GM19043 (cell line): ENCODE measurements around the gene DDC.

Source experiments
- ATAC-seq: cut with Tn5 transposase; IDR thresholded peaks from one replicate; pipeline ENCODE4 v1.9.1; 2021; ENCODE audit warnings: low read depth; ENCODE audit not compliant: unreplicated experiment

Gene DDC

GRCh38 chr7:50492770-50493519 lies 72.3 kb downstream of the DDC start:
- no peak for ATAC-seq

- ATAC-seq = no peak
Observed at GRCh38 chr7:50491943-50492342, 73.3 kb downstream of the DDC start.

- no peak for ATAC-seq
Observed at GRCh38 chr7:50491209-50491608, 74.0 kb downstream of the DDC start.

DNA sequence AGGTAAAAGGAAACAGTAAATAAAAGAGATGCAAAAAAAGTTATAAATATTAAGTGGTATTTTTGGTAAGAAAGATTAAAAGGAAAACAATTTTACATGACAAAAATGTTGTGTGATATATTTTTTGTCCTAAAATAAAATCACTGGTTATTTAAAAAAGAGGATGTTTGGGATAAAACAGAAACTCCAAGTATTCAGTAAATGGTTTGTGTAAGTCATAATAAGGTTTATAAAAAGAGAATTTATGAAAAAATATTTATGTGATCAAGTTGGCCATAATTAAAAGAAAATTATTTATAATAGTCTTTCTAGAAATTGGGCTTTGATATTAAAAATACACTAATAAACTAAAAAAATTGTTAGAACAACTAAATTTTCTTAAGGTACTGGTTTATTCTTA lies 76.8 kb downstream of the DDC start:
- no peak for ATAC-seq

GRCh38 chr7:50486512-50486911 lies 78.7 kb downstream of the DDC start:
- no peak for ATAC-seq

GRCh38 chr7:50481867-50482266 lies 83.3 kb downstream of the DDC start:
- no peak for ATAC-seq

- ATAC-seq = no peak
Observed at GRCh38 chr7:50480797-50481196, 84.4 kb downstream of the DDC start.

DNA sequence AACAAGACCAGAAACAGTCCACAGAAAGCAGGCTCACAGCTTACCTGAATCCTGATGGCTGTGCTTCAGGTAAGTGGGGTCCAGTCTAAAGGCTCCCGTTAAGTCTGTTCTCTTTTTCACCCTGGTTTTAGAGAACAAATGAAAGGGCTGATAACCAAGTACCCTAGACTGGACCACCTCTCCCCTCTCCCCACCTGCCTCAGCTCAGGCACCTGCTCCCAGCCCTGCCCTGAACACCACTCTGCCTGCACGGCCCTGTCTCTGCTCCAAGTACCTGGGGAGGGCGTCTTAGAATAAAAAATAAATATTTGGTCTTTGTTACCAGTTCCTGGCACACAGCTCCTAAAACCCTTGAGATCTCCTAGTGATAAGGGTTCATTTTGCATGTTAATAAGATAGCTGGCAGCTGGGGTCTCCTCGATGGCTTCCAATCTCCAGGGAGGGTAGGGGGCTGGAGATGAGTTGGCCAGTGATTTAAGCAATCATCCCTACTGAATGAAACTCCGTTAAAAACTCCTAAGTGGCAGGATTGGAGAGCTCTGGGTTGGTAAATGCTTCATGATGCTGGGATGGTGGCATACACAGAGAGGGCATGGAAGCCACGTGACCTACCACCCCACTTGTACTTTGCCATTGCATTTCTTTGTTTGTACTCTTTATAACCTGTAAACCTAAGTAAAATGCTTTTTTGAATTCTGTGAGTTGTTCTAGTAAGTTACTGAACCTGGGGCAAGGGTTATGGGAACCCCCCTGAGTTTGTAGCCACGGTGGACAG lies 85.3 kb downstream of the DDC start:
- ATAC-seq = no peak

DNA sequence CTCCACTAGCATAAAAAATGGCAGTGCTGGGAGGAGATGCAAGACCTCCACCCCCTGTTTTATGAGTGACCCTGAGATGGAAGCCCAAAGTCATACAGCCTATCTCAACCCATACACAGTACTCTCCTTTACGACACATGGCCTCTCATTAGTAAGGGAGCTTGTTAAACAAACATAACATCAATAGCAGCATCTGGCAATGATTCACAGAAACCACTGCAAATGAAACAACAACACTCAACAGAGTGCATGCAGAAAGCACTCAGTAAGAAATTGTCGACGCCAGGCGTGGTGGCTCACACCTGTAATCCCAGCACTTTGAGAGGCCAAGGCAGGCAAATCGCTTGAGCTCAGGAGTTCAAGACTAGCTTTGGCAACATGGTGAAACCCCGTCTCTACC lies 87.6 kb downstream of the DDC start:
- ATAC-seq = no peak

DNA sequence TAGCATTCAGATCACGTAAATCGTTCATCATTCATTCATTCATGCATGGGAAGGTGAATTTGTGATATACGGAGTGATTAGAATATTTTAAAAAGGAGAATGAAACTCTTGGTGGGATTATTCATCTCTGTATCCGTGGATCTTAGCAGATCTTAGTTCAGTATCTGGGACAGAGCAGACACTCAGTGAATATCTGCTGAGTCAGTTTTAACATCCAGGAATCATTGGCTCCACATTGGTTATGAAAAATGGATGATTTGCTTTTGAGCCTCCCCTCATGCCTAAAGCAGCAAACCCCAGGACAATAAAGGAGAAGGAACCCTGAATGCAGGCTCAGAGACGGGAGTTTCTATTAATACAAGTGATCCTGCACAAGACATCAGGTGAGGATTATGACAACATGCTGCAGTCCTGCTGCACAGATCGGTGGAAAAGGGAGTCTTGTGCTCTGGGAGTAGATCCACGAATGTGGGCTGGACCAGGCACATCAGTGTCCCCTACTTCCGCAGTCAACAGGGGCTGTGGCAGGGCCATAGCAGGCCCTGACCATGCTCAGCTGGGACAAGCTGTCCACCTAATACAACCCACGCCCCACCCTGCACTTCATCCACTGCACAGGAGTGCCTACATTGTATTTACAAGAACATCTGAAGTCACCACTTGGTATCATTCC lies 88.1 kb downstream of the DDC start:
- ATAC-seq = no peak

DNA sequence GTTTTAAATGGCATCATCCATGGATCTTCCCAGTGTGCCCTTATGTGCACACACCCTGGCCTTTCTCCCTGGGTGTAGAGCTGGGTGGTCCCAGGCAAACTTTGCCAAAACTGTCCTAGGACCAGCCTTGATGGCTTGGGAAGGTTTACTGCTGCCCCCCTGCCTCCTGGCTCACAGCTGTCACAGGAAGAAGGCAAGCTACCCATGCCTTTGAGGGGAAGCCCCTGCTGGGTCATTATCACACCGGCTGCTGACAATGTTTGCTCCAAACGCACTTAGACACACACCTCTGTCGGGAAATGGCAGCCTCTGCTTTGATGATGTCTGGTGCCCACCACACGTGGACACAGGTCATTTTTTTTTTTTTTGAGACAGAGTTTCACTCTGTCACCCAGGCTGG lies 89.9 kb downstream of the DDC start:
- ATAC-seq = peak; percentile 65

DNA sequence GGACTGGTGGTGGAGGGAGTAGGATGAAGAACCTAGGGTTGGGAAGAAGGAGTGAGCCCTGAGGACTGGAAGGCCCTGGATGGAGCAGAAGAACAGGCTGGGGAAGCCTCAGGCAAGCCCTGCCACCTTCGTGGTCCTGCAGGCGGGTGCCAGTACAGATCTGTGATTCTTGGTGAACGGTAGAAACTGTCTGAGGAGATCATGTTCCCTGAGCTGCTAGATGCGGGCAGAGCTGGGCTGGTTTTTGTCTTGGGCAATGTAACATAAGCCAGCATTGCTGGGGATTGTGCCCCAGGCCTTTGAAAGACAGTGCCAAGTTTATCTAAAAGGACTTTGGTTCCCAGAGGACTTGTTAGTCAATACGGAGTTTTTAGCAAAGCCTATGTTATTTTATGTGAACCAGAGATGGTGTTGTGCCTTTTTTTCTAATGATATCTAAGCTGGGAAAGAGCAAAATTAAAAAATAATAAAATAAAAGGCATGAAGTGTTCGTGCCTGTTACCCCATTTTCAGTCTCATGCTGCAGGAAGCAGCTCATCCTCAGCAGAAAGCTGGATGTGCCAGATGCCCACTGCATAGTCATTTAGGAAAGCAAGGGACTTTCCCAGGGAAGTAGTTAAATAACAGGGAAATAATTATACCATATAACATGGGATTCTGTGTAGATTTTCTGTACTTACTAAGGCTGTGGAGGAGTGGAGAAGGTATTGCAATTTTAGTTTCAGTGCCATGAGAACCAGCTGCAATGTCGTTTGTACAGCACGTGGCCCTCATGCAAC lies 90.6 kb downstream of the DDC start:
- no peak for ATAC-seq

GRCh38 chr7:50473531-50473930 lies 91.7 kb downstream of the DDC start:
- ATAC-seq = no peak

- ATAC-seq = no peak
Observed at GRCh38 chr7:50472427-50472826, 92.8 kb downstream of the DDC start.

DNA sequence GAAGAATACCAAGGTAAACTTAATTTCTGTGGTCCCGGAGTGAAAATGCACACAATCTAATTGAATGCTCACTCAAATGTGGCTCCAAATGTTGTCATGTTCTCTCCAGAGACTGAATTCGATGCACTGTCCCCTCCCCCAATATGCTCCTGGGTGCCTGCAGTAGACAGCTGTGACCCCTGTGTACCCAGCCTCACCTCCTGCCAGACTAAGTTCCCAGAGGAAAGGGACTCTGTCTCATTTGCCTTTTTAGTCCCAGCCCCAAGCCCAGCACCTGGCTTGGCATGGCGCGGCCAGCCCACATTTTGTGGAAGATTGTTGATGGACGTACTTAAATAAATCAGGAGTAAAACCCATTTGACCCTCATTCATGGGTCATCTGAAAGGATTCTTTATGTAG lies 93.2 kb downstream of the DDC start:
- no peak for ATAC-seq

DNA sequence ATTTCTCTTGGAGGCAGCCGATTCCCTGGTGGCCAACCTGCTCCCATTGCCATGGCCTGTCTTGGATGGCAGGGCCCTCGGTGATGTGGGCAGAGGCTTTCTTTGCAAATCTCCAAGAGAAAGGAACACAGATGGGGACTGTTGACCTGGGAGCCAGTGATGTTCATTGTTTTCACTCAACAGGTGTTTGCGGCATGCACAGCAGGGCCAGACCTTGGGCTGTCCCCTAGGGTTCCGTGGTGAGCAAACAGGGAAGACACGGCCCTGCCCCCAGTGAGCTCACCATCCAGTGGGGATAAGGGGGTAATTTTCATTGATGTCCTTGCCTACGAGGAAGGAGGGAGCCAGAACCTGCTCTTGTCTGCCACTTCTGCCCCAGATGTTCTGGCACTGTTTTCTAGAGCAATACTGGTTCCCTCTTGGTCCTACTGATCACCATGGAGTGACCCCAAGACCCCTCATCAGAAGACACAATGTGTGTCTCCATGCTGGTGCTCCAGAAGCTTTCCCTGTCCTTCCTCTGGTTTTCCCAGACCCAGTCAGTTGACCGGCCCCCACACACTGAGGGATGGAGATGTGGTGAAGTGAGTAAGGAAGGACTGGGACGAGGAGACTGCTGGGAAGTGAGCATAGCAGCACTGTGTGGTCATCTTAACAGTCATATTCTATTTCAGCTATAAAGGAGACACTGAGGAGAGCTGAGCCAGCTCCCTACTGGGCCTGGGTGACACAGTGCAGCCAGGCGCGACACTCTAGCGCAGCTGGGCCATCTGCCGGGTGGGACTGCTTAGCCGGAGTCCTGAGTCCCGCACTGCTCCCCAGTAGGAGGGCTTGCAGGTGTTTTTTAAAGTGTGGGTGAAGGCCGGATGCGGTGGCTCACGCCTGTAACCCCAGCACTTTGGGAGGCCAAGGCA lies 94.7 kb downstream of the DDC start:
- no peak for ATAC-seq

- ATAC-seq = no peak
Observed at GRCh38 chr7:50469181-50469580, 96.0 kb downstream of the DDC start.

- ATAC-seq = peak; percentile 89
Observed at GRCh38 chr7:50467817-50468610, 97.2 kb downstream of the DDC start.
